Keratinocyte (primary cell): ENCODE data around the gene CHCHD6.

ENCODE experiments used
- CTCF ChIP-seq, 3 experiments: IDR thresholded peaks in 1 of 3; conservative IDR thresholded peaks in 1 of 3; optimal IDR thresholded peaks in 1 of 3; 2 replicates in 2 of 3; 3 replicates in 1 of 3; pipeline versions ENCODE3 to v1.5.1; 2011; ENCODE audit warnings: low read length in 3 of 3, mild to moderate bottlenecking in 3 of 3, moderate library complexity in 2 of 3, control low read depth in 1 of 3, inconsistent platforms in 1 of 3; ENCODE audit not compliant: insufficient read depth in 2 of 3; ENCODE audit errors: extremely low read depth in 1 of 3
- EZH2 ChIP-seq: IDR thresholded peaks from one replicate; pipeline ENCODE4 v1.6.1; 2012; ENCODE audit warnings: inconsistent platforms, mild to moderate bottlenecking, low read length, moderate library complexity

- TF ChIP-seq CTCF (optimal IDR thresholded peaks at IDR 0.05 in 1 of 3, IDR thresholded peaks at IDR 0.05 in 1 of 3, conservative IDR thresholded peaks at IDR 0.05 in 1 of 3; ENCODE audit: extremely low read depth in 1 of 3, insufficient read depth in 2 of 3, low read length in 3 of 3) (no peak), EZH2 (no peak)
Measured at GRCh38 chr3:127006781-127007436, 302.9 kb downstream of the CHCHD6 start.
